Hypothalamus (tissue), 51 donors: Measurements from ENCODE around the gene CYP2U1.
"Not testable (repeated sequence)": the region's sequence is repeated elsewhere in the genome, so short reads cannot be mapped to it uniquely, and the experiment has no call there.

Source experiments
- DNase-seq, 51 donors: peaks; one replicate each; lab custom pipeline; 2025; lab: John Stamatoyannopoulos, UW

CYP2U1 gene

DNA sequence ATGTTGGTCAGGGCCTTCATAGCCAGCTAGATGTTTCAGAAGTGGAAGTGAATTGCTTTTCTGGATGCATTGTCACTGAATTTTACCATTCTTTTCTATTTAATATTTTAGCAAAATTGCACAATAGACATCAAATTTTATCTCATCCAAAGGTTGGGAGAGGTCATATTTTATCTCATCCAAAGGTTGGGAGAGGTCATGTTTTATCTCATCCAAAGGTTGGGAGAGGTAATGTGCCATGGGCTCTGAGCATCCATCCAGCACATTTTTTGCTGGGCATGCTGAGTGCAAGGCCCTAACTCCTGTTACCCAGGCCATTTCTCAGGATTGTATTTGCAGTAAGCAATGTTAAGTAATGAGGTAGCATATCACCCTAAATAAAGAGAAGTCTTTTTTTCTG is 14.7 kb upstream of the CYP2U1 start:
- no peak for DNase-seq

DNA sequence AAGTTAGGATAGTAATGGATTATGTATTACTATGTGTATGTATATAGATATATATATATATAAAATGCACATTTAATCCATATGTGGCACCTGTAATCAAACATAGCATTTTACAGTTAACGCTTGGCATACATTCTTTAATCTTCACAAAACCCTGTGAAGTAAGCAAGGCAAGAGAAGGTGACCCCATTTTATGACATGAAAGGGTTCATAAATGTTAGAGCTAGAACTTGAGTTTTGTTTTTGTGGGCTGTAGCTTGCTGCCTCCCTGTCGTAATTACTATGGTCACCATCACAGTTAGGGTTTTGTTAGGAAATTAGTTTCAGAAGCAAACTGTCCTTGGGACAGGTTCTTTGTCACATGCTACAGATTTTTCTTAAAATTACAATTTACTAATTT is 13.8 kb upstream of the CYP2U1 start:
- no peak for DNase-seq

DNA sequence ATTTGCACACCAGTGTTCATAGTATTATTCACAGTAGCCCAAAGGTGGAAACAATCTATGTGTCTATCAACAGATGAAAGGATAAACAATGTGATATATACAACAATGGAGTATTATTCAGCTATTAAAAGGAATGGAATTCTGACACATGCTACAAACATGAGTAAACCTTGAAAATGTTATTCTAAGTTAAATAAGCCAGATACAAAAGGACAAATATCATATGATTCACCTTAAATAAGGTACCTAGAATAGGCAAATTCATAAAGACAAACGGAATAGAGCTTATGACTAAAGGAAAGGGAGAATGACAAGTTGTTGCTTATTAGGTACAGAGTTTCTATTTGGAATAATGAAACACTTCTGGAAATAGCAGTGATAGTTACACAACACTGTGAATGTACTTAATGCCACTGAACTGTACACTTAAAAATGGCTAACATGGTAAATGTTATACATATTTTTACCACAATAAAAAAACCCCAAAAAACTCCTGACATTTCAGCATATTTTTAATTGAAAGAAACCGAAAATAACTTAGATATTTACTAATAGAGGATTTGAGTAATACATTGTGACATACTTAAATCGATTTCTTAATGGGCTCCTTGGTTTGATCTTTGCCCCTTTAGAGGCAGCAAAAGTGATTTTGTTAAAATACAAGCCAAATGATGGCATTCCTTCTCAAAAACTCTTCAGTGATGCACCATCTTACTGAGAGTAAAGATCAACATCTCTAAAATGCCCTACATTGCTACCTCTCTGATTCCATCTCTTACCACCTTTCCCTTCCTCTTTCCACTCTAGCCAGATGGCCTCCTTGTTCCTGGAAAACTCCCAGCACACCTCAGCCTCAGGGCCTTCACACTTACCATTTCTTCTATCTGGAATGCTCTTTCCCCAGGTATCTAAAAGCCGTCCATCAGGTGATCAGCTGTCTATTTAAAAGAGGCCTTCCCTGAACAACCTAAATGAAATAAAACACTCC is 8.6 kb upstream of the CYP2U1 start:
- DNase-seq, result no peak

DNA sequence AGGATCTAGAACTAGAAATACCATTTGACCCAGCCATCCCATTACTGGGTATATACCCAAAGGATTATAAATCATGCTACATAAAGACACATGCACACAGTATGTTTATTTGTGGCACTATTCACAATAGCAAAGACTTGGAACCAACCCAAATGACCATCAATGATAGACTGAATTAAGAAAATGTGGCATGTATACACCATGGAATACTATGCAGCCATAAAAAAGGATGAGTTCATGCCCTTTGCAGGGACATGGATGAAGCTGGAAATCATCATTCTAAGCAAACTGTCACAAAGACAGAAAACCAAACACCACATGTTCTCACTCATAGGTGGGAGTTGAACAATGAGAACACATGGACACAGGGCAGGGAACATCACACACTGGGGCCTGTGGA is 5.6 kb upstream of the CYP2U1 start:
- DNase-seq, result not testable (repeated sequence)

DNA sequence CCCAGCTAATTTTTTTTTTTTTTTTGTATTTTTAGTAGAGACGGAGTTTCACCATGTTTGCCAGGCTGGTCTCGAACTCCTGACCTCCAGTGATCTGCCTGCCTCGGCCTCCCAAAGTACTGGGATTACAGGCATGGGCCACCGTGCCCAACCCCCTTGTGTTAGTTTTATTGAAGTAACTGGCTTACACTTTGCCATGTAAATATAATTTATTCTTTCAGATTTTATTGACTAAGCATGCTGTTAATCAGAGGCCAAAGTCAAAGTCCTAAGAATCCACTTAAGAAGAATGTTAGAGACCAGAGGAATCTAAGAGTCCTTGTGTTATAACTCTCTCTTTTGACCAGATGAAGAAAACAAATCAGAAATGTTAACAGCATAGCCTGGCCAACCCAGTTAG is 4.5 kb upstream of the CYP2U1 start:
- DNase-seq, result not testable (repeated sequence)

DNA sequence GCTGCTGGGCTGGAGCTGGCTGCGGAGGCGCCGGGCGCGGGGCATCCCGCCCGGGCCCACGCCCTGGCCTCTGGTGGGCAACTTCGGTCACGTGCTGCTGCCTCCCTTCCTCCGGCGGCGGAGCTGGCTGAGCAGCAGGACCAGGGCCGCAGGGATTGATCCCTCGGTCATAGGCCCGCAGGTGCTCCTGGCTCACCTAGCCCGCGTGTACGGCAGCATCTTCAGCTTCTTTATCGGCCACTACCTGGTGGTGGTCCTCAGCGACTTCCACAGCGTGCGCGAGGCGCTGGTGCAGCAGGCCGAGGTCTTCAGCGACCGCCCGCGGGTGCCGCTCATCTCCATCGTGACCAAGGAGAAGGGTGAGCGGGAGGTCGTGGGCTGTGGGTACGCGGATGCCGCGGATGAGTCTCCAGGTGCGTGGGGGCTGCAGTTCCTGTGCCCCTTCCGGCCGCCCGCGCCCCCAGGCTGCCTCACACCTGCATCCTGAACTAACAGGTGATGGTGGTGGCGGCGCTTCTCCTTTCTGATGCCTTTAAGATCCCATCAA is 499 bp downstream of the CYP2U1 start:
- peak in 28 of 51 donors; percentile 4 to 74 (median 46) for DNase-seq

DNA sequence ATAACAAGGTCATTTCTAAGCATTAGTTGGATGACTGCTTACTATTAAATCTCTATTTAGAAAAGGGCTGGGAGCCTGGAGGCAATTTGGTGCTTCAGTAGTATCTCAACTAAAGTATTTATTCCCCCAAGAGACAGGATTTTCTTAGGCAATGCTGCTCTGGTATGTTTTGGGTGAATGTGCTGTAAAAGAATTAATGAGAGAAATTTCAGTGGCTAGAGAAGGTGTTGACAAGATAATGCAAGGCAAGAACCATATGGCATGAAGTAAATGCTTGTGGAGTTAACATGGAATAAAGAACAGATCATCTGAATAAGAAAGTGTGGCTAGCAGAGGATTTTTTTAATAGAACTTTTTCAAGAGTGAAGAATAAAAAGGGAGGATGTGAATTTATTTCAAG is 3.9 kb downstream of the CYP2U1 start:
- no peak for DNase-seq

DNA sequence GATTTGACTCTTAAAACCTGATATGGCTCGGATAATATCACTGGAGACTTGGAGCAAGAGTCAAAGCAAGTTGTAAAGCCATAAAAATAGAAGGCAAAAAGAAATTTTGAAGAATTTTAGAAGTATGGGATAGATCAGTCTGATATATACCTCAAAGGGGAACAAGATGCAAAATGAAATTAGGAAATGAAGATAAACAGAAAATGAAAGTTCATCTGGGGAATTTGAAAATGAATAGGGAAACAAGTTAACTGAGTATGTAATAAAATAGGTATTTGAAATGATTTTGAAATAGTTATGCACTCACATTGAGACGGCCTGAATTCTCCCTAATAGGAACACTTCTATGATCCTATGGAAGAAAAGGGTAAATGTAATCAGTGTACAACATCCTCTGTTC is 5.7 kb downstream of the CYP2U1 start:
- no peak for DNase-seq

DNA sequence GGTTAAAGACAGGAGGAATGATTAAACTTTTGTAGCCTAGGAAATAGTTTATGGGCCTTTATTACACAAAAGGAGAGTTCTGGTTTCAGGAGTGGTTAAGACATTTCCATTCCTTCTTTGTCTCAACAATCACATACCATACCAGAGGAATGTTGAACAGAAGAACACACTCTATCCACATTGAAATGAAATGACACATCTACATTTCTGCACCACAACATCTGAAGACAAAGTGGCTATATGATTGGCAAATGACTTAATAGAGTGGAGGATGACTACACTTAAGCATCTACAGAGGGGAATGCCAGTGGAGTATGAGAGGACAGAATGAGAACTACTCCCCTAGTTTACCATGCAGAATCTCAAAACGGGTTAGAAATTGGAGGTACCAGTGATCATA is 8.0 kb downstream of the CYP2U1 start:
- no peak for DNase-seq

DNA sequence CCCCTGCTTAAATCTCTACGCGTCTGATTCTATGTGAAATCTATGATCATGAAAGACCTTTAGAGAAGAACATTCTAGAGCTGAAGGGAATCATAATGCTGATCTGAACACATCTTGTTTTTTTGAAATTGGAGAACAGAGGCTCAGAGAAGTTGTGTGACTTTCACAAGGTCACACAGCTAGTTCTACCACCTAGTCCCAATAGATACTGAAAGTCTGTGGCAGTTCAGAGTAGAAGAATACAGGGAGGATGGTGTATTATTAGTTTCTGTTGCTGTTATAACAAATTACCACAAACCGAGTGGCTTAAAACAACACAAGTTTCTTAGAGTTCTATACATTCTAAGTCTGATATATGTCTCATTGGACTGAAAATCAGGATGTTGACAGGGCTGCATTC is 14.5 kb downstream of the CYP2U1 start:
- DNase-seq, result no peak

DNA sequence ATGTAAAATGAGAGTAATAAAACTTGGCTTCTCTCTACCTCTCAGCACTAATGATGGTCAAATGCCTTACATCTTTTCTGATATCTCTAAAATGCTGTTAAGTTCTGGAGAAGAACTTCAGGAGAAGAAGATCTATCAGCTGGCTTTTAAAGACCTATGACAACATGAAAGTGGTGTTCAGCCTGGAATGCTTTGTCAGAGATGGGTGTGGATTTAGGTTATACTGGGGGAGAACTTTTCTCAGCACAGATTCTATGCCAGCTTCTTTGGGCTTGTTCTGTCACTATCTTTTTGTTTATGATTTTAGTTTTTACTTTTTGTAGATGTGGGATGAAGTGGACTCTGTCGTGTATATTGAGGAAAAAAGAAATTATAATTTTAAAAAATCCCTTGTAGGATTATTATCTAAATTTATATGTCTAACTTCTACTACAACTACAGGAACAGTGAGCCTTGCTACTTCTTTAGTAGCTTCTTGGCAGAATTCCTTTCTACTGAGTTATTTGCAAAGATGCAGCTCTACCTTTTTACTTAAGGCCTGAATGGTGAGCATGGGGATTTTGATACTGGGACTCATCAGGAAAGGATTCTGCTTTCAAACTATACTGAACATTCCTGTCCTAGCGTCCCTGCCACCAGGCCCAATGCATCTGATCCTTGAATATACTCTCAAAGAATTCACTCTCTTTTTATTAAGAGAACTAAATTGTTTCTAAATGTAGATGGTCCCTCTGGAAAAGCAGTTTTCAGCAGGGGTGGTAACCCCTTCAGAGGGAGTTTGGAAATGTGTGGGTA is 19.6 kb downstream of the CYP2U1 start:
- no peak for DNase-seq

DNA sequence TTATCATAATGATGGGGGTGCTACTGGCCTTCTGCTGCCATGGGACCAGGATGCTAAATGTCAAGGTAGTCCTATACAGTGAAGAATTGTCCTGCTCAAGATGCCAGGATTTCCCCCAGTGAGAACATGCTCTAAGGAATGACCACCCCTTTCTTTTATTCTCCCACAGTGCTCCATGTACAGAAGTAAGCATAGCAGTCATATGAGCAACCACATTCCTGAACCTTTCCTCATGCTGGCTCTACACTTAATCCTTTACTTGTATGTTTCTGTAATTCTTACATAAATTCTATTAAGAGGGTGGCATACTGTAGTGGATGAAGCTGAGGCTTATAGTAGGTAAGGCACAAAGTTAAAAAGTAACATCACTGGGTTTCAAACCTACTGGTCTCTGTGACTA is 20.2 kb downstream of the CYP2U1 start:
- no peak for DNase-seq

DNA sequence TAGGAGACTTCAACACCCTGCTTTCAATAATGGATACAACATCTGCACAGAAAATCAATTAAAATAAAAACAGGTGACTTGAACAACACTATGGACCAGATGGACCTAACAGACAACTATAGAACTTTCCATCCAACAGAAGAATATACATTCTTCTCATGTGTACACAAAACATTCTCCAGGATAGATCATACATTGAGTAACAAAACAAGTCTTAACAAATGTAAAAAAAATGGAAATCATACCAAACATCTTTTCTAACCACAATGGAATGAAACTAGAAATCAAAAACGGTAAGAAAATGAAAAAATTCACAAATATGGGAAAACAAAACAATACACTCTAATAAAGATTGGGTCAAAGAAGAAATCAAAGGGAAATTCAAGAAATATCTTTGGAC is 24.7 kb downstream of the CYP2U1 start:
- DNase-seq, result no peak

DNA sequence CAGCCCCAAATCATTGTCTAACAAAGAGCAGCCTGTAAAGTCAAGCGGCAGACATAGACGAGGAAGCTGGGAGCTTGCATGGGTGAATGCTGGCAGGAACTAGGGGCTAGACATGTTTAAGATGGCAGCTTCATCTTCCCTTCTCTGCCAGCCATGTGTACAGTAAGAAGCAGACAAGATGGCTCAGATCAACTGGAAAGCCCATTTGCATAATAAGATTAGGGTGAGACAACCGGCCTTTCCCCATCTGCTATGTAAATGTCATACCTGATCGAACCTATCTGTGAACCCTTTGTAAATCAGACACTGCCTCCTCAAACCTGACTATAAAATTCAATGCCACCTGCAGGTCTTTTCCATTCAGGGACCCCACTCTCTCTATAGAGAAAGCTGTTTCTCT is 35.6 kb downstream of the CYP2U1 start:
- no peak for DNase-seq

DNA sequence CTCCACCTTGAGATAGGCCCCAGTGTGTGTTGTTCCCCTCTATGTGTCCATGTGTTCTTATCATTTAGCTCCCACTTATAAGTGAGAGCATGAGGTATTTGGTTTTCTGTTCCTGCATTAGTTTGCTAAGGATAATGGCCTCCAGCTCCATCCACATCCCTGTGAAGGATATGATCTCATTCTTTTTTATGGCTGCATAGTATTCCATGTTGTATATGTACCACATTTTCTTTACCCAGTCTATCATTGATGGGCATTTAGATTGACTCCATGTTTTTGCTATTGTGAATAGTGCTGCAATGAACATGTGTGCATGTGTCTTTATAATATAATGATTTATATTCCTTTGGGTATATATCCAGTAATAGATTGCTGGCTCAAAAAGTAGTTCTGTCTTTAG is 36.2 kb downstream of the CYP2U1 start:
- not testable (repeated sequence) for DNase-seq

DNA sequence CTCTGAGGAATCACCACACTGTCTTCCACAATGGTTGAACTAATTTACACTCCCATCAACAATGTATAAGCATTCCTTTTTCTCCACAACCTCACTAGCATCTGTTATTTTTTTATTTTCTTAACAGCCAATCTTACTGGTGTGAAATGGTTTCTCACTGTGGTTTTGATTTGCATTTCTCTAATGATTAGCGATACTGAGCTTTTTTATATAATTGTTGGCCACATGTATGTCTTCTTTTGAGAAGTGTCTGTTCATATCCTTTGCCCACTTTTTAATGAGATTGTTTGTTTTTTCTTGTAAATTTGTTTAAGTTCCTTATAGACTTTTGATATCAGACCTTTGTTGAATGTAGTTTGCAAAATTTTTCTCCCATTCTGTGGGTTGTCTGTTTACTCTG is 36.6 kb downstream of the CYP2U1 start:
- DNase-seq, result not testable (repeated sequence)

DNA sequence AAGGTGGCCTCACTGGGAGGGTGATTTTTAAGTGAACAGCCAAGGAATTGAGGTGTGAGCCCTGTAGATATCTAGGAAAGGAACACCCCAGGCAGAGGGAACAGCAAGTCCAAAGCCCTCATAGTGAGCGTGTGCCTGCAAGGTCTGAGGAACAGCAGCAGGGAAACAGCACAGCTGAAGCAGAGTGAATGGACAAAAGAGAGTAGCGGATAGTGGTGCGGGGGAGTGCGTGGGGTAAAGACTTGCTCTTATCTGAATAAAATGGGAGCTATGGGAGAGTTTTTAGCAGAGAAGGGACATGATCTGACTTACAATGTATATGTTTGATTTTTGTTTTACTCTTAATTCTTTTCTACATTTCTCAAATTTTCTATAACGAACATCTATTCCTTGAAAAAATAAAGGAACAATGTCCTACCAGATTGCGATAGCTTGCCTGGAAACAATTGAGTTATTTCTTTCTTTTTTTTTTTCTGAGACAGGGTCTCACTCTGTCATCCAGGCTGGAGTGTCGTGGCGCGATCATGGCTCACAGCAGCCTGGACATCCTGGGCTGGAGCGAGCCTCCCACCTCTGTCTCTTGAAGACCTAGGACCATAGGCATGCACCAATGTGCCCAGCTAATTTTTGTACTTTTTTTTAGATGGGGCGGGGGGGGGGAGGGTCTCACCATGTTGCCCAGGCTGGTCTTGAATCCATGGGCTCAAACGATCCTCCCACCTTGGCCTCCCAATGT is 38.9 kb downstream of the CYP2U1 start:
- peak in 7 of 51 donors; percentile 2 to 19 (median 4) for DNase-seq

DNA sequence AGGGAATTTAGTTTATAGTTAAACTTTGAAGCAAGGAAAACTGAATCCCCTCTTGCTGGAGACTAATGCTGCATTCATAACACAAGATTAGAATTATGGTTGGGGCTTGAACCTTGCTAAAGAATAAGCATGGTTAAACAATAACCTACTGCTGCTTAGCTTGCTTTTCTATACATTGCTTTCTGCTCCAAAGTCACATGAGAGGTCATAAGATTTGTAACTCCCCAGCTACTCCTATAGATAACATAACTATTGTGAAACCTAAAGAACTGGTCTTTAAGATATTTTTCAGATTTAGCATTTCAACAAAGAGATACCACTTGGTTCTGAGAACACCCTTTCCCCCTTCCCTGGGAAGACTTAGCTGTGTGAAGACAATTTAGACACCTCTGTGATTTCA is 41.3 kb downstream of the CYP2U1 start:
- no peak for DNase-seq

DNA sequence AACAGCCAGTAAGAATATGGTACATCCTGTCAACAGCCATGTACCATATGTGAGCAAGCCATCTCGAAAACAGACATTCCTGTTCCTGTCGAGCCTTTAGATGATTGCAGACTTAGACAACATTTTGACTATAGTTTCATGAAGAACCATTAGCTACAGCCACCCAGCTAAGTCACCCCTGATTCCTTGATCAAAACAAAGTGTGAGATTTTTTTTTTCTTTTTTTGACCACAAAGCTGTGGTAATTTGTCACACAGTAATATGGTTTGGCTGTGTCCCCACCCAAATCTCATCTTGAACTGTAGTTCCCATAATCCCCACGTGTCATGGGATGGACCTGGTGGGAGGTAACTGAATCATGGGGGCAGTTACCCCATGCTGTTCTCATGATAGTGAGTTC is 43.2 kb downstream of the CYP2U1 start:
- no peak for DNase-seq

DNA sequence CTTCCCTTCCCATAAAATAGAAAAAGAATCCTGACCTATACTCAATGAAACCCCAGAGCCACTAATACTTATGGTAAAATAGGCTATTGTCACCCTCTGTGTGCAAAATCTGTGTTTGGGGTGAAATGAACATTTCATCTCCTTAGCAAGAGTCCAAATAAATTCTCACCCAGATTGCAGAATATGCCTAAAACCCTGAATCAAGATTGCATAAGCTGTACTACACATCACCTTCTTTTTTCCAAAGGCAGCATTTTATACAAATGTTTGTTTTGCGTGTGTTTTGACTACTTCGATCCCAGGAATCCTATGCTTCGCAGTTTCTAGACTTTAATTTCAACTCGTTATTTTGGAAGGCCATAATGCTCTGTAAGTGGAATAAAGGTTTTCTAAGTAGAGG is 46.1 kb downstream of the CYP2U1 start:
- peak in 2 of 51 donors; percentile 20 to 29 for DNase-seq
